Activated gamma-delta T cell treated with Interleukin-2 at 50 U/mL for 16 hours (primary cell): ENCODE results near the gene AGBL4.

Source experiments
- DNase-seq: peaks from one replicate; pipeline ENCODE4 v3.0.0-alpha.2; 2020

The AGBL4 gene

GRCh38 chr1:48756683-48757316 is 1267.0 kb downstream of the AGBL4 start:
- DNase-seq = no peak

DNA sequence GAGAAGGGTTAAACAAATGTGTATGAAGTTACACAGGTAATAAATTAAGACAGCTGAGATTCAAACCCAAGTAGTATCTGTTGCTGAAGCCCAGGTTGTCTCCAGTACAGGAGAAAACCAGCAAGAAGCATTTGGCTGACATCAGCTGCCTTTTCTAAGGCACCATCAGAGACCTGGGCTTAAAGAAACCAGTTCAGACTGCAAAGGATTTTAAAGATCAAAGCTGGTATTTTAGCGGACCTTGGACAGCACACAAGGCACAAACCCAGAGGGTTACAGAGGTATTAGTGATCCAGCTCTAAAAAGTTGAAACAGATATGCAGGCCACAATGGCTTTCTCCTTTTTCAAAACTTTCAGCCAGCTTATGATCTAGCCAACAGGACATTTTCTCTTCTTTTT is 1270.5 kb downstream of the AGBL4 start:
- DNase-seq = no peak

- no peak for DNase-seq
These were observed 1273.6 kb downstream of the AGBL4 start for GRCh38 chr1:48750109-48750508.

- DNase-seq = no peak
These were observed 1274.7 kb downstream of the AGBL4 start for GRCh38 chr1:48749068-48749467.

GRCh38 chr1:48746906-48747305 is 1276.8 kb downstream of the AGBL4 start:
- DNase-seq = no peak

DNA sequence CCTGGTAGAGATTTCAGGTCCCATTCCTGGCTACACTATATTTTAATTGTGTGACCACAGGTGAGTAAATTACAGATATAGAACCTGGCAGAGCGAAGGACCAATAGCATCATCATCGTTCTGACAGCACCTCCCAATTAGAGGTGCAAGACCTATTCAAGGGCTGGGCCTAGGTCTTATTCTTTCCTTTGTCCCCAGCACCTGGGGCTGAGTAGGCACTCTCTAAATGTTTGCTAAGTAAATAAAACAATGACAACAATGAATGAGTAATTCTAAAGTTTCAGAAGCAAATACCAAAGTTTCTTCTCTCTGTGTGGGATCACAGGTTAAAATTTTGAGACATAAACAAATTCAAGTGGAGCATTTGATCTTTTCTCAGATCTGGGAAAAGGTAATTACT is 1279.7 kb downstream of the AGBL4 start:
- DNase-seq = no peak

- no peak for DNase-seq
These were observed 1280.3 kb downstream of the AGBL4 start for GRCh38 chr1:48743480-48743879.

DNA sequence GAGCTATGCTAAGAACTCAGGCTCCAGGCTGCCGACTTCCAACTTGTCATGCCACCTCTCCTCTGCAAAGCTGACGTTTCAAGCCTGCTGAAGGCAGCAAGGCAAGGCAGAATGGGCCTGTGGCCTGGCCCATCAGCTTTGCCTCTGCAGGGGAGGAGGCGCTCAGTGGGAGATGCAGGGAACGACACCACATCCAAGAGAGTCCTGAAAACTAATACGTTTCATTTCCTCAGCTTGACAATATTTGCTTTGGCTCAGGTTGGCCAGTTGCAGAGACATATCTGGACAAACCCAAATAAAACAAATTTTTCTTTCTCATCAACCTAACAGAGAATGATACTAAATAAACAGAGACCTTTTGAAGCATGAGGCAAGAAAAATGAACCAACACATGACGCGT is 1282.4 kb downstream of the AGBL4 start:
- no peak for DNase-seq

GRCh38 chr1:48740621-48741020 is 1283.1 kb downstream of the AGBL4 start:
- DNase-seq = no peak

- DNase-seq = no peak
These were observed 1284.7 kb downstream of the AGBL4 start for GRCh38 chr1:48739091-48739490.

DNA sequence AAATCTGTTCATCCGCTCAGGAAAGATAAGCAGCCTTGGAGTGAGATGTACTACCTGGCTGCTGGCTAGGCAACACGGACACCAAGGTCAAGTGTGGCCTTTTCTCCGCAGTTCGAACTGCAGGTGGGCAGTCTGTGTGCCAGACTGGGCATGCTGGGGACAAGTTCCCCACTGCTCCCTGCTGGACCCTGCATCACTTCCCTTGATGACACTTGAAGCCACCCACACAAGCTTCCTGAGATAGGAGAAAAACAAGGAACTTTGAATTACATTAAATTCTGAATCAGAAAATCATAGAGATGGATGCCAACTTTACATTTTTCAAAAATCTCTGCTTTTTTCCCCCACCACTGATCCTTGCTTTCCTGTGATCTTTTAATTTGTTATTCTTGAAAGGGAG is 1285.4 kb downstream of the AGBL4 start:
- no peak for DNase-seq

GRCh38 chr1:48735796-48736195 is 1288.0 kb downstream of the AGBL4 start:
- no peak for DNase-seq

DNA sequence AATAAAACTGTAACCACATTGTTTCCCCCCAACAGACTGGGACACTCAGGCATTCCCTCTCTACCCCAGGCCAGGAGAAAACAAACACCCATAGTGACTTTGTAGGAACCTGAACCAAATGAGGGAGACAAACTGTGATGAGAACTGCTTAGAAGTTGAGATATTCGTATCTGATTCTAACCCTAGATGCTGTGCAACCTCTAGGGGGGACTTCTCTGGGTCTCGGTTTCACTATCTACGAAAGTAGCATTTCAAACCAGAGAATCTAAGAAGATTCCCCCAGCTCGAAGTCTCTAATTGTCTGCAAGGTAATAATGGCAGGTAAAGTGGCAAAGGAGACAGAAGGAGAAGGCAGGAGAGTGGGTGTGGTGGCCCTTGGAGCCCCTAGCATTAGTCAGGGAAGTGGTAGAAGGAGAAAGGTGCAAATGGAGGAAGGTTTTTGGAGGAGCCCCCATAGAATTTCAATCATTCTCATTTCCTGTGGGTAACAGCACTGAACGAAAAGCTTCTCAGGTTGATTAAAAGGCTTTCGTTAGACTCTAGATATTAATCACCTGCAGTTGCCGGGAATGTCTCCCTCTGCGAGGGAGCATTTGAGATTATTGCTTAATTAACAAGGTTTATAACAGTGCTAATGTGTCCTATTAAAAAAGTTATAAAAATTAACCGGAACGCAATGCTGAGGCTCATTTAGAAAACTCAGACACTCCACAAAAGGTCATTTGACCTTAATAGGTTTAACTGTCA is 1293.4 kb downstream of the AGBL4 start:
- no peak for DNase-seq

GRCh38 chr1:48728584-48728983 is 1295.2 kb downstream of the AGBL4 start:
- no peak for DNase-seq

DNA sequence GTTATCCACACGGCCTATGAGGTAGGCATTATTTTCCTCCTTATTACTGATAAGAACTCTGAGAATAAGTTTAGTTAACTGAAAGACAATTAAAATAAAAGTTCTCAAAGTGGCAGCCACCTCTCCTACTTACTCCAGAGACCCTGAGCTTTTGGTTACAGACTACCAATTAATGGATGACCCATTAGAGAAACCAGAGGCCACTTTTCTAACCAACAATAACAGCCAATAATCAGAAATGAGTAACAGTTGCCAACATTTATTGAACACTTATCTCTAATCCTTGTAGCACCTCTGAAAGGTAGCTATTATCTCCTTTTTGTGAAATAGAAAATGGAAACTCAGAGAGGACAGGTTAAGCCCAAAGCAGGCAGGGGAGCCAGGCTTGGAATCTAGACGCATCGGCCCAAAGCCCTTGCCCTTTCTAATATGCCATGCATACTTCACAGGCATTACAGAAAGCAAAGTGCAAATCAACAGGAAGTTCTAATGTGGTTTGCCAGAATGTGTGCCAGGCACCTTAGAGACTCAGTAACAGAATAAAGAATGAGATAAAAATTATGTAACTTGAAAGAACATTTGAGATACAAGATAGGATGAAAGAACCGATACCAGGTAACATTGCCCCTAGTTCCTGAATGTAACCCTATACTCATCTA is 1297.1 kb downstream of the AGBL4 start:
- DNase-seq = no peak

GRCh38 chr1:48726139-48726538 is 1297.6 kb downstream of the AGBL4 start:
- DNase-seq = no peak

DNA sequence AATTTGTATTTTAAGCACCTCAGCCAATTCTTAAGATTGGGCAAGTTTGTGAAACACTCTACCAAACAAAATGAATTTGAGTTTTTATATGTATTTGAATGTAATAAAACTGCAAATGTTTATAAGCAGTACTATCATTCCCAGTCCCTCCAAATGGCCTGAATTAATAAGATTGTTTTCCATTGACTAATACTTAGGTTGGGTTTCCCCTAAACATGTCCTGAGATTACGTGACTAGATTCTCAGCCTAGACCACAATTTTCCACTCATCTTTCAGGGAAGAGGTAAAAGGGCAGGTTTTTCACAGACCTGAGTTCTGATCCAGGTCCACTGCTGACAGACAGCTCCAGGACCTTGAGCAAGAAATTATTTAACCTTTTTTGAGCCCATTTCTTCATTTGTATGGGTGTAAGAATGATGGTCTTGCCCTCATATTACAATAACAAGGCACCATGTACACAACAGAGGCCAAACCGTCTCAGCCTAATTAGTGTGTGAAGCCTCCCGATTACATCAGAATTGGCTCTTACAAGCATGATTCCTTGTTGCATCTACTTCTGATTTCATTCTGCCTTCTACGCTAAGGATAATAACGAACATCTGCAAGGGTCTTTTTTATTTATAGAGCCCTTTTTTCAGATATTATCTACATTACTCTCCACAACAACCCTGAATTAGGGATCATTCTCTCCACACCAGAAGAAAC is 1298.3 kb downstream of the AGBL4 start:
- DNase-seq = no peak

DNA sequence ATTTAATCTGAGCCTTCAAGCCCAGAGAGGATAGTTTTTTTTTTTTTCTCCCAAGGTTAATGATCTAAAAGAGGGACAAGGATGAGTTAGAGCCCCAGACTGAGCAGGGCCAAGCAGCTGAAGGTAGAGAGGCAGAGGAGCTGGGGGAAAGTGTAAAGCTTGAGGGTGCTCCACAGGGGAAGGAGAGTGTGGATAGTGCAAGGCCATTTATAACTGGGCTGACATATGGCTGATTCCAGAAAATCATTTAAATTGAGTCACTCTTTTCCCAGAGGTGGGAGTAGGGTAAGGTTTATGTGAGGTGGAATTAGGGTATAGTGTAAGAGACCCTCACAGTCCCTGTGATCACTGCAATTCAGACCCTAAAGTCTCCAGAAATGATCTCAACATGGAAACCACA is 1302.8 kb downstream of the AGBL4 start:
- no peak for DNase-seq

GRCh38 chr1:48718705-48719104 is 1305.0 kb downstream of the AGBL4 start:
- no peak for DNase-seq

DNA sequence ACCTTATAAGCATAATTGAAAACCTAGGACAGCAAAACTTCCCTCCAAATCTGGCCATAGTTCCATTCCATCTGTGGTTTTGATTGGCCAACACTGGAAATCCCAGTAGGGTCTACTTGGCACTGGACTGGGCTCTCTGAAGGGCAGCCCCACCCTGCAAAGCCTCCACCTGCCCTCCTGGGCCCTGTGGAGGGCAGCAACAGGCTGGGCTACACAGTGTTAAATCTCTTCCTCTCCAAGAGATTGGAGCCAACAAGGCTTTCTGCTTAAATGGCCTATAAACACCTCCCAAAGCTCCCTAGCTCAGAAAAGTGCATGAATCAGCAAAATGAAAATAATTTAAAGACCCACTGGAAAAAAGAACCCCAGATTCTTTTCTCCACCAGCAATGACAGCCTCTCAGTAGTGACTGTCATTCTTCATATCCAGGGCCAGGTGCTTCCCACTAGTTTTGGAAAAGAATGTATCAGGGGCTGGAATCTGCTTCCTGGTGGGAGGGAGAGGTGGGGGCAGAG is 1305.6 kb downstream of the AGBL4 start:
- DNase-seq = no peak

DNA sequence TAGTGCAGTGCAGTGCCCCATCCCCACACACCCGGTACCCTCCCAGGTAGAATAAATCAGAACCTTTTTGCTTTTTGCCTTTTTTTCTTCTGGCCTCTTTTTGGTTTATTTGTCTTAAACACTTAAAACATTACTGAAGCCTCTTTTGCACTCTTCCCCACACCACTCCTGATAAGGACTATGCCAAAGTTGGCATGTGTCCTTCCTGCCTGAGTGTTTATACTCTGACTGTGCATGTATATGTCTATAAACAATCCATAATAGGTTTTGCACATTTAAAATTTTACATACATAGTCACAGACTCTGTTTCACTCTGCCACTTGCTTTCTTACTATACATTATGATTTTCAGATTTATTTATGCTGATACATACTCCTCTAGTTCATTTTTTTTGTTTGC is 1306.7 kb downstream of the AGBL4 start:
- no peak for DNase-seq

DNA sequence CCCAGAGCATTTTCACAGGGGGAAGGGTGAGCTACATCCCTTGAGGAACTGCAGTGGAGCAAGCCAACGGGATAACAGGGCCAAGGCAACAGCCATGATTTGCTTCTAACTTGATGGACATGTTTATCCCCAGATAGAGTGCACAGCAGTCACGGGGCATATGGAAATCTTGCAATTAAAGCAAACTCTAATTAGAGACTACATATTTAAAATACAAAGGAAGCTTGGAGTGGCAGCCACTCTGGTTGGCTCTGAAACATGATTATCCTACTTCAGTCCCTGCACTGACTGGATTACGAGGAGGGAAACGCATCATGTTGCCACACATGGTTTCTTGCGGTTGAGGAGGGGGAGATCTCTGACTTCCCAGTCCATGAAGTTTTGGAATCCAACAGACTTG is 1307.8 kb downstream of the AGBL4 start:
- DNase-seq = no peak

DNA sequence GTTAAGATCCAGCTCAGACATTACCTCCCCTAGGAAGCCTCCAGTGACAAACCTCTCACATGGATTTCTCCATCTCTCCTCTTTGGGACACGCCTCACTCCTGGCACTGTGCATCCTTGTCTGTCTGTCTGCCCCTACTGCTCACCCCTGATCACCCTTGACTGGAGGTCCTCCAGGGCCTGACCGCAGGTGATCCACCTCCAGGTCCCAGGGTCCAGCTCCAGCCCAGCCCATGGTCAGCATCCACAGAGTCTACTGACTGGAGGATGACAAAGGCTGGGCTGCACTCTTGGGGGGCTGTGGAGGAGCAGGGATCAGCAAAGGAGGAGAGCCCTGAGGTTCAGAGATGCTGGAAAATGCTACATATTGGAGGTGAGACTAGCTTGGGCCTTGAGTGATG is 1312.8 kb downstream of the AGBL4 start:
- DNase-seq = no peak
